Stimulated activated CD8-positive, alpha-beta memory T cell treated with anti-CD3 and anti-CD28 coated beads, Interleukin-7, amount 100 ng/mL, for 24 hours (primary cell): ENCODE results near the gene RAET1L.
"Not testable (repeated sequence)": the region's sequence is repeated elsewhere in the genome, so short reads cannot be mapped to it uniquely, and the experiment has no call there.

Experiments used
- DNase-seq: peaks from one replicate; pipeline ENCODE4 v3.0.0-alpha.2; 2020; ENCODE audit warnings: low read depth

RAET1L gene, protein sequence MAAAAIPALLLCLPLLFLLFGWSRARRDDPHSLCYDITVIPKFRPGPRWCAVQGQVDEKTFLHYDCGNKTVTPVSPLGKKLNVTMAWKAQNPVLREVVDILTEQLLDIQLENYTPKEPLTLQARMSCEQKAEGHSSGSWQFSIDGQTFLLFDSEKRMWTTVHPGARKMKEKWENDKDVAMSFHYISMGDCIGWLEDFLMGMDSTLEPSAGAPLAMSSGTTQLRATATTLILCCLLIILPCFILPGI

DNA sequence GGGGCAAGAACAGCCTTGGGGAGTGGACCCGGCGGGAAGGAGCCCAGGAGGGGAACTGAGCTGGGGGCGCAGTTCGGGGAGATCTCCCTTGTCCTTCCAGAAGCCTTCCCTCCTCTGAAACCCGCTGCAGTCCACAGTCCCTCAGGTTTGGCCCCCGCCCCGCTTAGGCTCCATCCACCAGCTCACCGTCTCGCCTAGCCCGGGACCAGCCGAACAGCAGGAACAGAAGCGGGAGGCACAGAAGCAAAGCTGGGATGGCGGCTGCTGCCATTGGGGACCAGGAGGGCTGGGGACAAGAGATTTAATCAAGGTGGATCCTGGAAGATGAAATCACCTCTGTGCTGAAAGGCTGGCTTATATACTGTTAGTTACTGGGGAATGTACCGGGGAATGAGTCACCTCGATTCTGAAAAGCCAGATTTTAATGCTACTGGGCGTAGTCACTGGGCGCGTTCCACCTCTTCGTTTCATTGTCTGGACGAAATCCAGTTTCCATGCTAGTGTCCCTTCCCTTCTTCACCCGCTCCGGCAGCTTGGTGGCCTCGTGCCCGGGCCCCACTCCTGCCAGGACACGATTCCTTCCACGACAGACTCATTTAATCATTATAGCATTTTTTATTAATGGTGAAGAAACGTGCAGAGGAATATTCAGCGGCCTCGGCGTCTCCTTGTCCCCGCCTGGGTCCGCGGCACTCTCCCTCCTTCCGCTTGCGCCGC lies at the start of gene RAET1L:
TSS of gene RAET1L (minus strand) at position 332 of the 717 bp plus-strand sequence. CDS start at position 271, 61 bp downstream.
- DNase-seq, result no peak

DNA sequence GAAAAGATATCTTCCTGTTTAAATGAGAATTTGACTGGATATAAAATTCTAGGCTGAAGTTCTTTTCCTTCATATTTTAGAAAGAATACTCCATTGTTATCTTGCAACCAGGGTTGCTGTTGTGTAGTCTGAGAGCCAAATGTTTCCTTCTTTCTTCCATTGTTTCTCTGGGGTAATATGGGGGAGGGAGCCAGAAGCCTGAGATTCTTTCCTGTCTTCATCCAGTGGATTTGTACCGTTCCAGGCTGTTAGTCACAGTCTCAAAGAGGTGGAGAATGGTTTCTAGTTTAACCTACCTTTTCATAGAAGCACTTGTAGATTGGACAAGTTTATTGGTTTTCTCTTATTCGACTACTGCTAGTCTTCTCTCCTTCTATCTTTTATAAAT lies 49.7 kb upstream of the RAET1L start:
- DNase-seq, result no peak

DNA sequence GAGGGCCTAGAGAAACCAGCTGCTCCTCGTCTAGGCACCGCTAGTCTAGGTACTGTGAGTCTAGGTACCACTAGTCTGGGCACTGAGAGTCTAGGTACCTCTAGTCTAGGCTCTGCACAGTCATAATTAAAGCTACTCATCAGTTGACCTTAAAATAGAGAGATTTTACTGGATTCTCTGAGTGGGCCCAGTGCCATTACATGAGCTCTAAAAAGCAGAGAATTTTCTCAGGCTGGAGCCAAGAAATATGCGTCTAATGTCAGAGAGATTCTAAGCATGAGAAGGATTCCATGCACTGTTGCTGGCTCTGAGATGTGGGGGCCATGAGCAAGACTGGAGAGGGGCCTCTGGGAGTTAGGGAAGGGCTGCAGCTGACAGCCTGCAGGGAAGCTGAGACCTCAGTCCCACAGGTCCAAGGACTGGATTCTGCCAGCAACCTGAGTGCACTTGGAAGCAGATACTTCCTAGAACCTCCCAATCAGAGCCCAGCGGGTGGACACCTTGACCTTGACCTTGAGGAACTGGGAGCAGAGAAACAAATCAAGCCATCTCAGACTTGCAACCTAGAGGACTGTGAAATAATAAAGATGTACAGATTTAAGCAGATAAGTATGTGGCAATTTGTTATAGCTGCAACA lies 49.2 kb upstream of the RAET1L start:
- DNase-seq, result not testable (repeated sequence)

DNA sequence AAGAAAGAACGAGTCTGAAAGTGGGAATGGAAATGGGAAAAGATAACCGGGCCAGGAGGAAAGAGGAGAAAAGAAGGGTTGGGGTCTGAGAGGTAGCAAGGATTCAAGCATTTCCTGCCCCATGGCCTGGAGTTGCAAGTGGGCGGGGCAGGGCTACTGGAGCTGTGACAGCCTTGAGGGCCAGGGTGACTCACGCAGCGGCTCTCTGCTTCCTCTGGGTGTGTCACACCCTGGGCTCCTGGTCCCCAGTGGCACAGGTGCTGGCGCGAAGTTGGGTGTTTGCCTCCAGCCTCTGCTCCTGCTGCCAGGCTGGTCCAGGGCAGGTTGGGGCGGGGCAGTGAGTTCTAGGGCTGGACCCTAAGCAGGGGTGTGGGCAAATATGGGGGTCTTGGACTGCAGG lies 46.9 kb upstream of the RAET1L start:
- no peak for DNase-seq

DNA sequence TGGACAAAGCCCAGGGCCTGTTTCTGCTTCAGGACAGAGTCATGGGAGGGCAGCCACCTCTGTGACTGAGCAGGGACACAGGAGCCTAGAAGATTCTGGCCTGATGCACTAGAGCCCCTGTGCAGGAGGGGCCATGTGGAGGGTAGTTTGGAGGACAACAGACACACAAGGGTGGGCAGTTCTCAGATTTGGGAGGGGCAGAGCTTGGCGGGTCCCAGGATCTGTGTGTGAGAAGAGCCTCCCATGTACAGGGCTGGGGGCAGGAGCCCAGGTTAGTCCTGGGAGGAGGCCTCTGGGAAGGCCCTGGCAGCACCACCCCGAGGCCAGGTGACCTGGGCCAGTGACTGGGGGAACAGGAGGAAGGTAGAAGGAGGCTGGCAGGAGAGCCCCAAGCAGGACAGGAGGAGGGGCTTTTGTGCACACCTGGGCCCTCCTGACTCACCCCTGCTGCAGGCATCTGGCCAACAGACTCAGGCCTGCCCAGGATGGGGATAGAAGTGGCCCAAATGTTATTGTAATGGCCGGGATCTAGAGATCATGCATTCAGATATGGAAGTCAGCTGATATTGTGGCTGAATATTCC lies 45.0 kb upstream of the RAET1L start:
- DNase-seq, result no peak

DNA sequence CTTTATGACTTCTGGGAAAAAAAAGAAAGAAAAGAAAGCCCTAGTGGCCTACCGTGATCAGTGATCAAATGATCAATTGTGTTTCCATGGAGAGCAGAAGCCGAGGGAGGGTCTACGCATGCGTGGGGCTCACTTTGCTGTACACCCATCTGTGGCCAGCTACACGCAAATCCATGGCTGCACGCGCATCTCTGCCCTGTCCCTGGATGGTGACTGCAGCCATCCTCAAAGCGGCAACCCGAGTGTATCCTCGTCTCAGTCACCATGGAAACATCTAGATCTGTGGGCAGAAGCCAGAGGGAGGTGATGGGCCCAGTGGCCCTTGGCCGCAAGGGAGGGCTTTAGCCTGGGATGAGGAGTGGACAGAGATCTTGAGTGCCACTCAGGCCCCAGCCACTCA lies 44.4 kb upstream of the RAET1L start:
- DNase-seq, result no peak

DNA sequence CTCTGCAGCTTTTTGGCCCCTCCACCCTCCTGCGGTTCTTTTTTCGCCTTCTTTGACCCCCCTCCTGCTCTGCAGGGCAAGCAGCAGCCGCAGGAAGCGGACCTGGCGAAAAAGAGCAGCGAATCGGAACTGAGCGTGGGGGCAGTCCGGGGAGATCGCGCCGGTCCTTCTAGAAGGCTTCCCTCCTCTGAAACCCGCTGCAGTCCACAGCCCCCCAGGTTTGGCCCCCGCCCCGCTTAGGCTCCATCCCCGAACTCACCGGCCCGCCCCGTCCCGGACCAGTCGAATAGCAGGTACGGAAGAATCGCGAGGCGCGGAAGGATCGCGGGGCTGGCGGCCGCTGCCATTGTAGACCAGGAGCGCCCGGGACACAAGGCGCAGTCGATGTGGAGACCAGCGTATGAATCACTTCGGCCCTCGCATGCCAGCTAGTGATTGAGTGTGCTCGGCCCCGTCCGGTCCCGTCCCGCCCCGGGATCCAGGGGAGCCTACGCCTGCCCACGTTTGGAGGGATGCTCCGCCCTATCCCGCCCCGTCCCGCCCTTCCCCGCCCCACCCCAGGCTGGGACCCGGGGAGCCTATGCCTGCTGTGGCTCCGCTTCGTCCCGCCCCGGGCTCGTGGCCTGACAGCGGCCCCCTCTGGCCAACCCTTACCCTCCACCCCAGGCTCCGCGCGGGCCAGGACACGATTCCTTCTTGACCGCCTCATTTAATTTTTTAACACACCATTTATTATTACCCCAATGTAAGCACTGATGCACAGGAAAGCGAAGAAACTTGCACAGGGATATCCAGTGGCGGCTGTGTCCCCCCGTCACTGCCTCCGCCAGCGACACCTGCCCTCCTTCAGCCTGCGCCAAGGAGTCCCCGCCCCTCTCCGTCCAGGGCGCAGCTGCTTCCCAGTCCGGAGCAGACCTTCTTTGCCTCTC lies 43.7 kb upstream of the RAET1L start, which contains the start of gene ULBP3:
TSS of gene ULBP3 (minus strand) at position 402 of the 929 bp plus-strand sequence. CDS start at position 347, 55 bp downstream.
- DNase-seq, result peak; percentile 51

DNA sequence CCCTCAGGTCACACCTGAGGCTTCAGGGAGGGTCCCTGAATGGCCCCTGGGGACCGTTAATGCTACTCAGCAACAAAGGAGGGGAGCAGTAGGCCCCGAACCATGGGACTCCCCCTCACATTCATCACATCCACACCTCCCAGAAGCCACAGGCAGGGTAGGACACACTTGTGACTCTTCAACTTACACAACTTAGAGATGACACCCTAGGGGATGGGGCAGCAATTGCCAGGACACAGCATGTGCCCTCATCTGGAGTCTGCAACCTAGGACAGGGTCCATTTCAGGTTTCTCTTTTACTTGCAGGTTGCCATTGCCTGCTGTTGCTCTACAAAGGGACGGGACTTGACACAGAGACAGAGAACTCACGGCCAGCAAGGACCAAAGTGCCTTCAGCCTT lies 42.8 kb upstream of the RAET1L start:
- no peak for DNase-seq

DNA sequence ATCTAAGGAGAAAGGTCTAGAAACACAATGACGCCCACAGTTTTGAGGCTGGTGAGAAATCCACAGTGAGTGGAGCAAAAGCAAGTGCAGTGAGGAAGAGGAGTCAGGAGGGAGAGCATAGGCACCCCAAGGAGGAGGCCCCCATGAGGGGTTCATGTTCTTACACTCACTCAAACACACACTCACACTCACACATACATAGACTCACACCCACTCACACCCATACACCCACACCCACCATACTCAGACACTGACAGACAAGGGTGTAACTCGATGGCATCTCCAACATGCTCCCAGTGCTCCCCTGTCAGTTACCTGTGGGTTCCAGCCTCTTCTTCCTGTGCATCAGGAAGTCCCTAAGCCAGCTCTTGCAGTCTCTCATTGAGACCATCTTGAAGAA lies 39.8 kb upstream of the RAET1L start:
- DNase-seq, result no peak

DNA sequence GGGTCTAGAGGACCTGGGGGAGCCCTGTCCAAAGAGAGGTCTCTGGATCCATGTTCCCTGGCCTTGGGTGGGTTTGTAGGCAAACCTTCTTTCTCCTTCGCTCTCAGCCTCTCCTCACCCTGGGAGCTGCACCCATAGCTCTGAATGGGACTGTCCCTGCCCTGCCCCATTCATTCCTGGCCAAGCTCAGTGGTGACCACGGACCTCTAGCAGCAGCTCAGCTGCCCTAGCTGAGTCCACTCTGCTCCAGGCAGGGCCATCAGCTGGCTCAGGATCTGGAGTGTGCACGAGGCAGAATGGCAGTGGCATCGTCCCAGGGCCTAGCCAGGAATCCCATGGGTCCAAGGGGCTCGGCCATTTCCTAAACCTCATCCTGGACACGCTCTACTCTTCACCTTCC lies 38.3 kb upstream of the RAET1L start:
- DNase-seq, result no peak

DNA sequence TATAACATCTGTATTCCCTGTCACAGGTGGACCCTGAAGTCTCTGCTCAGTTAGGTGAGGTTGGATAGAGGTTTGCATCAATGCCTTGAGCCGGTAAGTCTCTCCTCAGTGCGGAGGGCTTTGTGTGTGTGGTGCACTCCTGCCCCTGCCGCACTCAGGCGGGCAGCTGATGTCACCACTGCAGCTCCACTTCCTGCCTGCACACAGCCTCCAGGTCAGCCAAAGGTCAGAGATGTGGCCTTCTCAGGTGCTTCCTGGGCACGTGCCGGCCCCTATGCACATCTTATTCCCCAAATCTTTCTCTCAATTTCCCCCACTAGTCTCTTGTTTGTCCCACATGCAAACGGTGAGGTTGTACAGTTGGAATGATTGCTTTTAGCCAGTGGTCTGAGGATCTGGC lies 34.6 kb upstream of the RAET1L start:
- not testable (repeated sequence) for DNase-seq

DNA sequence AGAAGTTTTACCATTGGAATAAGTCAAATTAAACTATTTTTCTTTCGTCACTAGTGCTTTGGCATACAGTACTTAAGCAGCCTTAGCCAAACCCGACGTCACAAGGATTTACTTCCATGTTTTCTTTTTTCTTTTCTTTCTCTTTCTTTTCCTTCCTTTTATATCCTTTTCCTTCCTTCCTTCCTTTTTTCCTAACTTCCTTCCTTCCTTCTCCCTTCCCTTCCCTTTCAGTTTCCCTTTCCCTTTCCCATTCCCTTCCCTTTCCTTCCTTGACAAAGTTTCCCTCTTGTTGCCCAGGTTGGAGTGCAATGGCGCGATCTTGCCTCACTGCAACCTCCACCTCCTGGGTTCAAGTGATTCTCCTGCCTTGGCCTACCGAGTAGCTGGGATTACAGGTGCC lies 33.7 kb upstream of the RAET1L start:
- DNase-seq, result no peak

DNA sequence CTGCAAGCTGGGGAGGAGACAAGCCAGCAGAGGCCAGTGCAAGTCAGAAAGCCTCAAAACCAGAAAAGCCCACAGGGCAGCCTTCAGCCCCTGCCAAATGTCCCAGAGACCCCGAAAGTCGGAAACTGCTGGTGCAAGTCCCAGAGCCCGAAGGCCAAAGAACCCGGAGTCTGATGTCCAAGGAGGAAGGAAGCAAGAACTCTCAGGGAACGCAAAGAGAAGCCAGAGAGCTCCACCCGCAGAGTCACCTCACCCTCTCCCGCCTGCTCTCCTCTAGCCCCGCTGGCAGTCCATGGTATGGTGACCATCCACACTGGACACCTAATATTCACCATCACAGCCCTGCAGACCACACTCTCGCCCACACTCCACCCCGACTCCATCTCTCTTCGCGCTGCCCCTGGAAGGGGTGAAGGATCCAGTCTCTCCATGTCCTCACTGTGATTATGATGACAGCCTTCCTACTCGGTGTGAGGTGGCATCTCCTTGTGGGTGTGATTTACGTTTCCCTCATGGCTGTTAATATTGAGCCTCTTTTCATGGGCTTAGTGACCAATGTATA lies 33.0 kb upstream of the RAET1L start:
- no peak for DNase-seq

DNA sequence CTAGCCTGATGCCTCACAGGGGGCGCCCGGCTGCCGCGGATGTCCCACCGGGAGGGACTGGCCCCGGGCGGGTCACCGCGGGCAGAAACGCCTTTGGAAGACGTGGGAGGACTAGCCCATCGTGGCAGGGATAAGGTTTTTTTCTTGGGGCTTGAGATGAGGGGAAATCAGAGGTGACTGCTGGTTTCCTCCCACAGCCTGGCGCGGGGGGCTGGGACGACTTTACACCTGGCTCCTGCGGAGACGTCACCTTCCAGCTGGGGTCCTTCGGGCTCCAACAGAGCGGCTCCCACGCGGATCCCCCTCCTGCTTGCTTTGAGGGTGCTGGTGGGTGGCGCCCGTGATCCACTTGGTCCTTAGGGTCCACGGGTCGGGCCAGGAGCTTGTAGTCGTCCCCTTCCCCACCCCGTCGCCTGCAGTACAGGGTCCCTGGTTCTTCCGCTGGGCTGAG lies 32.2 kb upstream of the RAET1L start:
- DNase-seq, result no peak

DNA sequence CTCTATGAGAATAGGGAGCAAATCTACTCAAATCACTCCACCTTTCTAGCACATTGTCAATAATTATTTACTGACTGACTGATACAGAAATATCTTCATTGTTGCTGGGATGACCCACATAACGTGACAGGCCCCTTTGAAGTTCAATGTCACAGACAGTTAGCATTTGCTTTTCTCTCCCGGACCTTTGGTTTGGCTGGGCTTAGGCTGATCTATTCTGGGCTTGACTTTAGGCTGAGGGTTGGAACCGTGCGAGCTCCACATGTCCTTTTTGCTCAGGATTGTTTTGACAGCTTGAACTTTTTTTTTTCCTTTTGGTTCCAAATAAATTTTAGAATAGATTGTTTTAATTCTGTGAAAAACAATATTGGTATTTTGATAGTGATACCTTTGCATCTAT lies 31.6 kb upstream of the RAET1L start:
- no peak for DNase-seq

DNA sequence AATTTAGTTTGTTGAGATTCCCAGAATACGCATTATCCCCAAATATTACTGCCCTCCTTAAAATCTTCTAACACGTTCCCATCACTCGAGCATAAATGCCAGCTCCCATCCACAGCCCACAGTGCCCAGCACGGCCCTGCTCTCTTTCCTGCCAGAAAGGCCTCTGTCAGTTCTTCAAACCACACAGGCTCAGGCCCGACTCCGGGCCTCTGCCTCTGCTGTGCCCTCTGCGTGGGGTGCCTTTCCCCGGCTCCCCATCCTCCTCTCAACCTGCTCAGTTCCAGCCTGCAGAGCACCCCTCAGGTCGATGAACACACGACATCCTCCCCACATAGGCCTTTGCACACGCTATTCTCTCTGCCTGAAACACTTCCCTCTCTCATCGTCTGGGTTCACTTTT lies 30.8 kb upstream of the RAET1L start:
- DNase-seq, result no peak

DNA sequence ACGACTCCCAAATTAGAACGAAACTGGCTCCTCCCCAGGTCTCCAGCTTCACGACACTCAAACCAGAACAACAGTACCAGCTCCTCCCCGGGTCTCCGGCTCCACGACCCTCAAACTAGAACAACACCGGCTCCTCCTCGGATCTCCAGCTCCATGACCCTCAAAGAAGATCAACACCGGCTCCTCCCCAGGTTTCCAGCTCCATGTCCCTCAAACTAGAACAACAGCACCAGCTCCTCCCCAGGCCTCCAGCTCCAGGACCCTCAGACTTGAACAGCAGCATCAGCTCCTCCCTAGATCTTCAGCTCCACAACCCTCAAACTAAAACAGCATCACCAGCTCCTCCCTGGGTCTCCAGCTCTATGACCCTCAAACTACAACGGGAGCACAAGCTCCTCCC lies 29.8 kb upstream of the RAET1L start:
- DNase-seq, result no peak

DNA sequence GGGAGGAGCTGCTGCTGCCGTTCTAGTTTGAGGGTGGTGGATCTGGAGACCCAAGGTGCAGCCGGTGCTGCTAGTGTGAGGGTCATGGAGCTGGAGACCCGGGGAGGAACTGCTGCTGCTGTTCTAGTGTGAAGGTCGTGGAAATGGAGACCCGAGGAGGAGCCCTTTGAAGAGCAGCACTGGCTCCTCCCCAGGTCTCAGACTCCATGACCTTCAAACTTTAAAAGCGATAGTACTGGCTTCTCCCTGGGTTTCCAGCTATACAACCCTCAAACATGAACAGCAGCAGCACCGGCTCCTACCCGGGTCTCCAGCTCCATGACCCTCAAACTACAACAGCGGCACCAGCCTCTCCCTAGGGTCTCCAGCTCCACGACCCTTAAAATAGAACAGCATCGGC lies 28.1 kb upstream of the RAET1L start:
- no peak for DNase-seq

DNA sequence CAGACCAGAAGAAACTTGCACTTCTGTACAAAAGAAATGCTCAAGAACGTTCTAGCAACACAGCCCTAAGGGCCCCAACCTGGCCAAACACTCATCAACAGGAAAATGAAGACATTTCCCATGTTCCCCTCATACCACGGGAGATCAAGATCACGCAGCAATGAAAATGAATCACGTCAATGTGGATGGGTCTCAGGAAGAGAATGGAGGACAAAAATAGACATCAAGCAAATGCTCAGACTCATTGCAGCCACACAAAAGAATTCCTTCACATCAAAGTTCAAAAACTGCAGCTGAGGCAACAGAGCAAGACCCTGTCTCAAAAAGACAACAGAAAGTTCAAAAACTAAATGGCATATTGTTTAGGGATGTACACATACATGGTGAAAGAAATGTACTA lies 25.5 kb upstream of the RAET1L start:
- no peak for DNase-seq

DNA sequence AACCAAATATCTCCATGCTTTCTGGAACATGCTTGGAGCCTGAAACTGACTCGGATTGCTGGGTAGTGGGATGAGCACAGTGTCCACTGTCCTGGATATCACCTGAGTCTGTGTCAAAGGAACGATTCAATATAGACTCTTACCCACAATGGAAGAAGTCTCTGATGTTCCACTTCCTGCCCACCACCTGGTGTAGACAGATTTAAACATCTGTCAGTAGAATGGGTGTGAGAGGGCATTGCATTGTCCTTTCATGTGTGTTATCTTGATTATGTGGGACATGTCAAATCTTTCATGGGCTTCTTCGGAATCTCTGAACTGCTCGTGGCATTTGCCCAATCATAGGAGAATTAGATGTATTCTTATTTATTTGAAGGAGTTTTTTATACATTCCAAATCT lies 22.8 kb upstream of the RAET1L start:
- no peak for DNase-seq

DNA sequence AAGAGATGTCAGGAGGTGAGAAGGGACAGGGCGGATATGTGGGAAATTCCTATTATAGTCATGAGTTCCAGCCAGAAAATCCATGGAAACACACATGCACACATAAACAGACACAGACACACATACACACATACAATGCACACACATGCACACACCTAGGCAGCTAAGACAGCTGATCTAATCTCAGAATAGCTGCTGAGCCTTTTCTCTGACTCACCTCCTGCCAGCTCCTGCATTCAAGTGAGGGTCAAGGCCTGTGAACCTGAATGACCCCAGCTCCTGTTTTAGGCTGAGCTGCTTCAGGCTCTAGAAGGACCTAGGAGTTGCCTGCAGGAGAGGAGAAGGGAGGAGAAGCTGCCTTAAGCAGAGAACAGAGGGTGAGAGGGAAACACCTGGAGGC lies 21.6 kb upstream of the RAET1L start:
- DNase-seq, result no peak
